ENCODE results near the gene DACT1. TPM values are rescaled to one million over a fixed set of nuclear protein-coding genes. Genes with fewer than 3 reads are reported as not detected.

DACT1 gene
- total RNA-seq, 4 donors from 2014 or later = 2.3 to 5.8 (median 3.3) TPM

- Histone ChIP-seq H3K4me1 (peaks cover 0 to under 1% (median 0%) of the 10 kb centered on the region in 4 donors), H3K27ac (no peak overlapping the region), H3K4me3 (no peak overlapping the region), H3K9me3 (no peaks in the 10 kb centered on the region), H3K27me3 (no peaks in the 10 kb centered on the region), H3K36me3 (peaks cover 0 to 10% (median 0%) of the 10 kb centered on the region in 4 donors)
- DNase-seq = no peak
- 94 to 98% methylated on average over 12 to 20 of the region's 20 CpGs for WGBS, 2 donors (ENCODE audit: low coverage in 1 of 2)
- no peak for TF ChIP-seq EP300 (IDR thresholded peaks at IDR 0.05; ENCODE audit: low read depth)
- no peak for TF ChIP-seq POLR2AphosphoS5 (IDR thresholded peaks at IDR 0.05)
- no peak for TF ChIP-seq POLR2A (IDR thresholded peaks at IDR 0.05)
- no peak for TF ChIP-seq CTCF (IDR thresholded peaks at IDR 0.05)
- in situ Hi-C loops (cut with MboI; ENCODE audit: low pct_ligation_motif_present in 1 of 4, low pct_unique_long_range_greater_than_20kb in 1 of 4, low sequenced_read_pairs in 3 of 4) = loop anchor here in 3 of 4 donors (25.0 kb wide), 1 partner anchor 367 kb away; no protein-coding TSS in a partner anchor
- intact Hi-C loops (cut with DNase I; ENCODE audit: low total_unique reads) = no loop called here
These were observed 7.9 kb downstream of the DACT1 start for GRCh38 chr14:58645641-58646040.

GRCh38 chr14:58646479-58646878 lies 8.7 kb downstream of the DACT1 start:
- no peak for DNase-seq
- no peaks in the 10 kb centered on the region for H3K27me3 ChIP-seq
- no peak overlapping the region for H3K4me3 ChIP-seq
- H3K36me3 ChIP-seq = peaks cover 0 to 10% (median 0%) of the 10 kb centered on the region in 4 donors
- H3K27ac ChIP-seq = no peak overlapping the region
- intact Hi-C loops (cut with DNase I; ENCODE audit: low total_unique reads) = no loop called here
- no peaks in the 10 kb centered on the region for H3K9me3 ChIP-seq
- TF ChIP-seq EP300 (IDR thresholded peaks at IDR 0.05; ENCODE audit: low read depth) (no peak), POLR2A (IDR thresholded peaks at IDR 0.05) (no peak), POLR2AphosphoS5 (IDR thresholded peaks at IDR 0.05) (no peak), CTCF (IDR thresholded peaks at IDR 0.05) (no peak)
- H3K4me1 ChIP-seq = no peaks in the 10 kb centered on the region
- in situ Hi-C loops (cut with MboI; ENCODE audit: low pct_ligation_motif_present in 1 of 4, low pct_unique_long_range_greater_than_20kb in 1 of 4, low sequenced_read_pairs in 3 of 4) = loop anchor here in 3 of 4 donors (25.0 kb wide), 1 partner anchor 366 kb away; no protein-coding TSS in a partner anchor
- 96% methylated on average over 34 of the region's 34 CpGs; no CpG with 5 or more reads in 1 of the 2 donors for WGBS, 2 donors (ENCODE audit: low coverage in 1 of 2)

- H3K36me3 ChIP-seq = peaks cover 0 to 10% (median 0%) of the 10 kb centered on the region in 4 donors
- H3K4me1 ChIP-seq = no peaks in the 10 kb centered on the region
- H3K9me3 ChIP-seq = no peaks in the 10 kb centered on the region
- in situ Hi-C loops (cut with MboI; ENCODE audit: low pct_ligation_motif_present in 1 of 4, low pct_unique_long_range_greater_than_20kb in 1 of 4, low sequenced_read_pairs in 3 of 4) (loop anchor here in 3 of 4 donors (25.0 kb wide), 1 partner anchor 365 kb away; no protein-coding TSS in a partner anchor), intact Hi-C loops (cut with DNase I; ENCODE audit: low total_unique reads) (no loop called here)
- no peak for DNase-seq
- WGBS, 2 donors (ENCODE audit: low coverage in 1 of 2) = 87 to 92% methylated on average over 4 of the region's 4 CpGs
- H3K27ac ChIP-seq = no peak overlapping the region
- H3K4me3 ChIP-seq = no peak overlapping the region
- TF ChIP-seq POLR2A (IDR thresholded peaks at IDR 0.05) (no peak), POLR2AphosphoS5 (IDR thresholded peaks at IDR 0.05) (no peak), EP300 (IDR thresholded peaks at IDR 0.05; ENCODE audit: low read depth) (no peak), CTCF (IDR thresholded peaks at IDR 0.05) (no peak)
- no peaks in the 10 kb centered on the region for H3K27me3 ChIP-seq
These were observed 10.0 kb downstream of the DACT1 start for GRCh38 chr14:58647777-58648176.

GRCh38 chr14:58650857-58651256 lies 13.1 kb downstream of the DACT1 start:
- H3K27ac ChIP-seq = no peak overlapping the region
- H3K9me3 ChIP-seq = no peaks in the 10 kb centered on the region
- no peaks in the 10 kb centered on the region for H3K4me1 ChIP-seq
- in situ Hi-C loops (cut with MboI; ENCODE audit: low pct_ligation_motif_present in 1 of 4, low pct_unique_long_range_greater_than_20kb in 1 of 4, low sequenced_read_pairs in 3 of 4) = no loop called here
- TF ChIP-seq POLR2AphosphoS5 (IDR thresholded peaks at IDR 0.05) = no peak
- TF ChIP-seq POLR2A (IDR thresholded peaks at IDR 0.05) = no peak
- no peak for TF ChIP-seq CTCF (IDR thresholded peaks at IDR 0.05)
- no peak for TF ChIP-seq EP300 (IDR thresholded peaks at IDR 0.05; ENCODE audit: low read depth)
- intact Hi-C loops (cut with DNase I; ENCODE audit: low total_unique reads) = no loop called here
- H3K36me3 ChIP-seq = peaks cover 0 to 9% (median 0%) of the 10 kb centered on the region in 4 donors
- DNase-seq = no peak
- H3K27me3 ChIP-seq = no peaks in the 10 kb centered on the region
- no peak overlapping the region for H3K4me3 ChIP-seq
- 64 to 79% methylated on average over 2 of the region's 2 CpGs for WGBS, 2 donors (ENCODE audit: low coverage in 1 of 2)

Measured in transverse colon (tissue), 4 donors.